Endothelial cell of umbilical vein (primary cell): ENCODE measurements around the gene ZNF724. TPM values are rescaled to one million over a fixed set of nuclear protein-coding genes. Genes with fewer than 3 reads are reported as not detected.

ENCODE experiments used
- BruUV-seq: library from RNA; stranded (reverse); fragments of 400-500 nt; replicated peaks from 2 replicates; lab custom pipeline; 2021; lab: Mats Ljungman, UMichigan
- CTCF ChIA-PET: fragments of 300-600, 350-600 bp; sonication (Branson Sonifier 250); formaldehyde crosslinking; loops from one replicate; lab custom pipeline; 2021; ENCODE audit warnings: antibody characterized with exemption, inconsistent platforms; lab: Charles Lee
- POLR2A ChIA-PET: fragments of 300-600, 350-600 bp; sonication (Branson Sonifier 250); formaldehyde crosslinking; loops from one replicate; lab custom pipeline; 2021; ENCODE audit warnings: antibody characterized with exemption, inconsistent platforms; lab: Charles Lee
- DNase-seq: peaks from one replicate; pipeline ENCODE4 v3.0.0-alpha.2; 2011; ENCODE audit warnings: low read depth, low spot score
- FAIRE-seq: peaks from 2 replicates; lab custom pipeline; 2011; peaks lifted over from hg19 to GRCh38; lab: Jason Lieb, UNC
- H2AFZ ChIP-seq: 2 replicates; pipeline ENCODE4 v1.6.0; 2012; ENCODE audit warnings: low read depth, low read length, control low read depth, inconsistent platforms
- H3K27ac ChIP-seq: 2 replicates; pipeline ENCODE4 v1.5.1; 2011; ENCODE audit warnings: low read depth, mild to moderate bottlenecking, control low read depth, low read length, moderate library complexity; ENCODE audit not compliant: insufficient read depth
- H3K27me3 ChIP-seq, 2 experiments: 2 replicates each; pipeline versions ENCODE4 v1.6.0 to v1.6.1; 2011; ENCODE audit warnings: low read length in 2 of 2, mixed read lengths in 1 of 2; ENCODE audit not compliant: control insufficient read depth in 2 of 2, insufficient read depth in 2 of 2
- H3K36me3 ChIP-seq, 2 experiments: 2 replicates in 1 of 2; 3 replicates in 1 of 2; pipeline ENCODE4 v1.5.1; 2011; ENCODE audit warnings: low read length in 2 of 2, mild to moderate bottlenecking in 1 of 2, moderate library complexity in 1 of 2; ENCODE audit not compliant: control insufficient read depth in 2 of 2, insufficient read depth in 2 of 2; ENCODE audit errors: extremely low read depth in 1 of 2
- H3K4me1 ChIP-seq: 3 replicates; pipeline ENCODE4 v1.5.1; 2011; ENCODE audit warnings: mild to moderate bottlenecking, low read length; ENCODE audit not compliant: control insufficient read depth, insufficient read depth; ENCODE audit errors: extremely low read depth
- H3K4me2 ChIP-seq: 2 replicates; pipeline ENCODE4 v1.6.1; 2011; ENCODE audit warnings: low read length, control low read depth, mixed read lengths; ENCODE audit not compliant: insufficient read depth
- H3K4me3 ChIP-seq, 3 experiments: fragments of 200-600 bp in 1 of 3; sonication (generic), shearing (Covaris generic) in 1 of 3; replicated peaks in 1 of 3; 2 replicates each; pipeline ENCODE4 v1.5.1; 2011 to 2016; ENCODE audit warnings: control low read depth in 3 of 3, low read length in 3 of 3, mild to moderate bottlenecking in 2 of 3, inconsistent platforms in 1 of 3, low read depth in 1 of 3, moderate library complexity in 1 of 3; ENCODE audit not compliant: insufficient read depth in 1 of 3
- H3K79me2 ChIP-seq: 2 replicates; pipeline ENCODE4 v1.6.0; 2012; ENCODE audit warnings: low read length, inconsistent platforms; ENCODE audit not compliant: control insufficient read depth, insufficient read depth
- H3K9ac ChIP-seq: replicated peaks from 2 replicates; pipeline ENCODE3; 2011; ENCODE audit warnings: low read length, control low read depth; ENCODE audit not compliant: insufficient read depth; ENCODE audit errors: extremely low read depth
- H3K9me1 ChIP-seq: replicated peaks from 3 replicates; pipeline ENCODE4 v1.6.0; 2011; ENCODE audit warnings: mild to moderate bottlenecking, low read length; ENCODE audit not compliant: control insufficient read depth, insufficient read depth; ENCODE audit errors: extremely low read depth
- H3K9me3 ChIP-seq: replicated peaks from 2 replicates; pipeline ENCODE4 v1.5.1; 2012; ENCODE audit warnings: low read length, inconsistent platforms; ENCODE audit not compliant: control insufficient read depth, insufficient read depth
- H4K20me1 ChIP-seq: replicated peaks from 2 replicates; pipeline ENCODE3; 2011; ENCODE audit warnings: mild to moderate bottlenecking, low read length; ENCODE audit not compliant: control insufficient read depth, insufficient read depth; ENCODE audit errors: extremely low read depth
- EZH2 ChIP-seq: IDR thresholded peaks from 2 replicates; pipeline ENCODE4 v1.6.1; 2012; ENCODE audit warnings: borderline replicate concordance, low read depth, mild to moderate bottlenecking, moderate library complexity, low read length, inconsistent platforms; ENCODE audit not compliant: severe bottlenecking
- FOS ChIP-seq: IDR thresholded peaks from 2 replicates; pipeline ENCODE4 v1.6.1; 2011; ENCODE audit warnings: mild to moderate bottlenecking, low read length, moderate library complexity, borderline replicate concordance; ENCODE audit not compliant: insufficient read depth
- GATA2 ChIP-seq: IDR thresholded peaks from 2 replicates; pipeline ENCODE4 v1.7.0; 2011; ENCODE audit warnings: low read depth, mild to moderate bottlenecking, moderate library complexity, mixed read lengths, low read length; ENCODE audit not compliant: insufficient read length, insufficient read depth
- JUN ChIP-seq: IDR thresholded peaks from 2 replicates; pipeline ENCODE4 v1.6.1; 2011; ENCODE audit warnings: borderline replicate concordance, low read depth; ENCODE audit not compliant: insufficient read length, insufficient read depth
- MAX ChIP-seq: IDR thresholded peaks from 2 replicates; pipeline ENCODE4 v1.6.1; 2011; ENCODE audit not compliant: insufficient read depth, insufficient read length
- MYC ChIP-seq: IDR thresholded peaks from one replicate; pipeline ENCODE4 v1.6.1; 2011; ENCODE audit warnings: mild to moderate bottlenecking, low read depth, low read length
- POLR2A ChIP-seq: IDR thresholded peaks from 2 replicates; pipeline ENCODE4 v1.6.1; 2012; ENCODE audit warnings: low read depth, mild to moderate bottlenecking, control low read depth, low read length
- POLR2AphosphoS5 ChIP-seq: IDR thresholded peaks from 2 replicates; pipeline ENCODE4 v1.6.1; 2012; ENCODE audit warnings: low read depth, mild to moderate bottlenecking, control low read depth, low read length, moderate library complexity; ENCODE audit not compliant: insufficient read depth
- dilution Hi-C: fragments of 300-500 bp; cut with MboI; formaldehyde crosslinking; loops from one replicate; pipeline ENCODE4 v1.15.0; 2019; ENCODE audit warnings: low sequenced_read_pairs; ENCODE audit not compliant: extremely low pct_ligation_motif_present
- intact Hi-C: fragments of 100-400 bp; cut with micrococcal nuclease; formaldehyde crosslinking; loops from one replicate; pipeline ENCODE4 v1.10.0; 2022
- polyA plus RNA-seq, 4 experiments: library from polyadenylated mRNA; depleted of rRNA in 3 of 4; stranded (reverse) in 3 of 4; unstranded in 1 of 4; fragments of >200 nt; gene quantifications; 2 replicates each; pipeline versions ENCODE4 v1.2.1 to v1.2.3, GENCODE V29; 2011 to 2012; ENCODE audit warnings: missing spikeins in 1 of 4
- total RNA-seq: library from RNA; stranded (reverse); gene quantifications from 2 replicates; pipeline ENCODE4 v1.2.3, GENCODE V29; 2021
- TF ChIP-seq, protein P1 (sequence below), 2 donors: IDR thresholded peaks; 1 replicate in 1 of 2; 2 replicates in 1 of 2; pipeline ENCODE4 v1.5.1; 2011; ENCODE audit warnings: low read length in 2 of 2, mild to moderate bottlenecking in 2 of 2, moderate library complexity in 2 of 2, control low read depth in 1 of 2, inconsistent platforms in 1 of 2, low read depth in 1 of 2; ENCODE audit not compliant: insufficient read depth in 1 of 2; ENCODE audit errors: extremely low read depth in 1 of 2

ZNF724 gene
- total and polyA plus RNA-seq, 2 donors (not counting 3 experiments of a cell fraction or from before 2014, with no cell fraction given): 0.77 to 6.0 TPM

GRCh38 chr19:23263870-23264590, 13.8 kb upstream of the ZNF724 start:
- intact Hi-C loops: no loop called here
- H3K9me3 ChIP-seq: no peaks in the 10 kb centered on the region
- no peak overlapping the region for H2AFZ ChIP-seq
- no peak for TF ChIP-seq JUN
- TF ChIP-seq MYC: no peak
- TF ChIP-seq MAX: no peak
- no peak for TF ChIP-seq FOS
- H3K27ac ChIP-seq: no peak overlapping the region
- no peak overlapping the region for H3K4me2 ChIP-seq
- no peaks in the 10 kb centered on the region for H4K20me1 ChIP-seq
- DNase-seq: no peak
- dilution Hi-C loops: no loop called here
- H3K36me3 ChIP-seq: peaks cover 0 to 4% of the 10 kb centered on the region in 2 experiments
- H3K27me3 ChIP-seq: no peaks in the 10 kb centered on the region
- BruUV-seq: no TSS peak
- H3K9ac ChIP-seq: no peak overlapping the region
- no peak overlapping the region for H3K4me3 ChIP-seq
- ChIA-PET CTCF (no interaction called here), POLR2A (no interaction called here)
- FAIRE-seq: no peak
- H3K9me1 ChIP-seq: no peaks in the 10 kb centered on the region
- H3K79me2 ChIP-seq: no peaks in the 10 kb centered on the region
- no peaks in the 10 kb centered on the region for H3K4me1 ChIP-seq

DNA sequence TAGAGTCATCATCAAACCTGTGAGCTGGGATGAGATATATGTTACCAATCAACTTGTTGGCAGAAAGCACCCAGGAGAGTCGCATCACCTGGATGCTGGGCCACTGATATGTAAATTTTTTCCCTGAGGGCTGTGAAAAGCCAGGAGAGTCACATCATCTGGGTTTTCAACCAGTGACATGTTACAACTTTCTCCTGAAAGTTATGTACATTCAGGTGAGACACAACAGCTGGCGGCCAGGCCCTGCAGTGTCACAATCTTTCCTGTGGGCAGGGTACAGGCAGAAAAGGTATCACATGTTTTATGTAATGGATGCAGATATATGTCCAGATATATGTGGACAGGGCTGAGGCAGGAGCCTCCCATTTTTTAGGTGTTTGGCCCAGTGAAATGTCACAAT, 13.2 kb upstream of the ZNF724 start:
- no peaks in the 10 kb centered on the region for H3K4me1 ChIP-seq
- no peaks in the 10 kb centered on the region for H3K79me2 ChIP-seq
- TF ChIP-seq FOS (no peak), MAX (no peak), EZH2 (no peak), POLR2AphosphoS5 (no peak), GATA2 (no peak), POLR2A (no peak), JUN (no peak), MYC (no peak)
- TF ChIP-seq, protein P1, sequence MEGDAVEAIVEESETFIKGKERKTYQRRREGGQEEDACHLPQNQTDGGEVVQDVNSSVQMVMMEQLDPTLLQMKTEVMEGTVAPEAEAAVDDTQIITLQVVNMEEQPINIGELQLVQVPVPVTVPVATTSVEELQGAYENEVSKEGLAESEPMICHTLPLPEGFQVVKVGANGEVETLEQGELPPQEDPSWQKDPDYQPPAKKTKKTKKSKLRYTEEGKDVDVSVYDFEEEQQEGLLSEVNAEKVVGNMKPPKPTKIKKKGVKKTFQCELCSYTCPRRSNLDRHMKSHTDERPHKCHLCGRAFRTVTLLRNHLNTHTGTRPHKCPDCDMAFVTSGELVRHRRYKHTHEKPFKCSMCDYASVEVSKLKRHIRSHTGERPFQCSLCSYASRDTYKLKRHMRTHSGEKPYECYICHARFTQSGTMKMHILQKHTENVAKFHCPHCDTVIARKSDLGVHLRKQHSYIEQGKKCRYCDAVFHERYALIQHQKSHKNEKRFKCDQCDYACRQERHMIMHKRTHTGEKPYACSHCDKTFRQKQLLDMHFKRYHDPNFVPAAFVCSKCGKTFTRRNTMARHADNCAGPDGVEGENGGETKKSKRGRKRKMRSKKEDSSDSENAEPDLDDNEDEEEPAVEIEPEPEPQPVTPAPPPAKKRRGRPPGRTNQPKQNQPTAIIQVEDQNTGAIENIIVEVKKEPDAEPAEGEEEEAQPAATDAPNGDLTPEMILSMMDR (IDR thresholded peaks at IDR 0.05; ENCODE audit: extremely low read depth in 1 of 2, insufficient read depth in 1 of 2, low read depth in 1 of 2, low read length in 2 of 2): no peak
- intact Hi-C loops (no loop called here), dilution Hi-C loops (no loop called here)
- FAIRE-seq (no peak), DNase-seq (no peak)
- no peak overlapping the region for H3K9ac ChIP-seq
- BruUV-seq: no TSS peak
- H3K9me1 ChIP-seq: no peaks in the 10 kb centered on the region
- no peaks in the 10 kb centered on the region for H3K9me3 ChIP-seq
- ChIA-PET POLR2A (no interaction called here), CTCF (no interaction called here)
- H3K27ac ChIP-seq: no peak overlapping the region
- H4K20me1 ChIP-seq: no peaks in the 10 kb centered on the region
- no peaks in the 10 kb centered on the region for H3K27me3 ChIP-seq
- no peak overlapping the region for H3K4me3 ChIP-seq
- H3K36me3 ChIP-seq: peaks cover 0 to 4% of the 10 kb centered on the region in 2 experiments
- no peak overlapping the region for H2AFZ ChIP-seq
- no peak overlapping the region for H3K4me2 ChIP-seq
